Measurements from ENCODE around the gene TMEM200A.
"Not testable (repeated sequence)": the region's sequence is repeated elsewhere in the genome, so short reads cannot be mapped to it uniquely, and the experiment has no call there.

TMEM200A gene

GRCh38 chr6:130365166-130366106 lies at the start of gene TMEM200A:
TMEM200A (plus strand) TSS chr6:130366017; CDS start chr6:130440423, 74,406 bp downstream.
- peak in 2 of 4 experiments; percentile 19 for DNase-seq (ENCODE audit: low read depth in 4 of 4, low spot score in 1 of 4)

DNA sequence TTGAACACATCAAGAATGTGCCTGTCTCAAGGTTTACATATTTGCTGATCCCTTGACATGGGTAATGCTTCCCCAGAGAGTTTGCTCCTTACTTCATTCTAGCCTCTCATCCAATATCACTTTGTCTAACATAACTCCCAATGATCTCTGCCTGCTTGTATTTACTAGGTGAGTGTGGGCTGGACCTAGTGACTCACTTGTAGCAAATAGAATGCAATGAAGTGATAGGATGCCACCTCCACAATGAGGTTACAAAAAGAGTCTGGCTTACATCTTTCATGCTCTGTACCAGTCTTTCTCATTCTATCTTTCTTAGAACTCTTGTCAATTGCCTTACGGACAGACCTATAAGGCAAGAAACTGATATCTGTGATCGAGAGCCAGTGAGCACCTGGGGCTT lies 44.9 kb upstream of the TMEM200A start:
- no peak for DNase-seq (ENCODE audit: low read depth in 4 of 4, low spot score in 1 of 4)

DNA sequence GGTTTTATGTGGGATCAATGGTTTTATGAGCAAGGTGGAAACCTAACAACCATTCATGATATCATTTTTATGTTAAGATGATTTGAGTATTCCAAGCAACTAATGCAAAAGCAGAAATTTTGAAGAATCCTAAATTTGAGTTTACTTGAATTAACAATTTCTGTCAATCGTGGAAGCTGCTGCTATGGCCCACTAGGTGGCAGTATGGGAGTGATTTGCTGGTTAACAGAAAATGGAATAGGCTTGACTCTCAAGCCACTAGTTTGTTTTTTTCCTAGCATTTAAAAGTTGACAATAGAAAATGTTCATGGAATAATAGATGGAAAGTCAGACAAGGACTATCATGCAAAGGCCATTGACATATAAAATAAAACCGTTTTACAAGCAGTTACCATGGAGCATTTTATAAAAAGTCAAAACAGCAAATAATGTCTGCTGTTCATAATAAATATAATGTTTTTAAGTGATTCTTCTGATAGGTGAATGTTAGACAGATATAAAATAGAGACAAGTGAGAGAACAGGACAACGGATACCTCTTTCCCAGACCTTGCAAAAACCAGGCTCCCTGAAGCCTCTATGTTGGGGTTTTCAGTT lies 43.0 kb upstream of the TMEM200A start:
- peak; percentile 7 to 21 (median 11) for DNase-seq (ENCODE audit: low read depth in 4 of 4, low spot score in 1 of 4)

GRCh38 chr6:130324657-130325056 lies 41.2 kb upstream of the TMEM200A start:
- no peak for DNase-seq (ENCODE audit: low read depth in 4 of 4, low spot score in 1 of 4)

- DNase-seq (ENCODE audit: low read depth in 4 of 4, low spot score in 1 of 4), result no peak
Measured at GRCh38 chr6:130326496-130326895, 39.3 kb upstream of the TMEM200A start.

GRCh38 chr6:130337534-130337933 lies 28.3 kb upstream of the TMEM200A start:
- DNase-seq (ENCODE audit: low read depth in 4 of 4, low spot score in 1 of 4), result no peak

- not testable (repeated sequence) for DNase-seq (ENCODE audit: low read depth in 4 of 4, low spot score in 1 of 4)
Measured at GRCh38 chr6:130346324-130346723, 19.5 kb upstream of the TMEM200A start.

DNA sequence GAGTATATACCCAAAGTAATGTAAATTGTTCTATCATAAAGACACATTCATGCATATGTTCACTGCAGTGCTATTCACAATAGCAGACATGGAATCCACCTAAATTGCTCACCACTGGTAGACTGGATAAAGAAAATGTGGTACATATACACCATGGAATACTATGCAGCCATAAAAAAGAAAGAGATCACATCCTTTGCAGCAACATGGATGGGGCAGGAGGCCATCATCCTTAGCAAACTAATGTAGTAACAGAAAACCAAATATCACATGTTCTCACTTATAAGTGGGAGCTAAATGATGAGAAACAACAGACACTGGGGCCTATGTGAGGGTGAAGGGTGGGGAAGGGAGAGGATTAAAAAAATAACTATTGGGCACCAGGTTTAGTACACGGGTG lies 11.5 kb upstream of the TMEM200A start:
- DNase-seq (ENCODE audit: low read depth in 4 of 4, low spot score in 1 of 4), result no peak

- no peak for DNase-seq (ENCODE audit: low read depth in 4 of 4, low spot score in 1 of 4)
Measured at GRCh38 chr6:130355572-130355971, 10.2 kb upstream of the TMEM200A start.

- no peak for DNase-seq (ENCODE audit: low read depth in 4 of 4, low spot score in 1 of 4)
Measured at GRCh38 chr6:130357436-130357835, 8.4 kb upstream of the TMEM200A start.

DNA sequence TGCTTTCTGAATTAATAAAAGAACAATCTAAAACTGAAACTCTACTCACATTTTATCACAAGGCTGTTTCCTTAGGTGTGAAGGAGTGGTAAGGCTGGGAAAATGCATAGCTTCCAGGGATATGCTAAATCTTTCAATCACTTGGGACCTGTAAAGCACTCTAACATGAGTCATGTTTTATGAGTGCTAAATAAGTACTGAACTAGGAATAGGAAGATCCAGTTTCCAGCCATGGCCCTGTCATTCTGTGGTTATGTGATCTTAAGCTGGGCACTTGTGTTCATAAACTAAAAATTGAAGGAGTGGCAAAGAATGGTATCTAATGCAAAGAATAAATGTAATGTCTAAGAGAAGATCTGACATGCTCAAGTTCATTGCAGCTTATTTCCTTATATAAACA lies 6.1 kb upstream of the TMEM200A start:
- no peak for DNase-seq (ENCODE audit: low read depth in 4 of 4, low spot score in 1 of 4)

GRCh38 chr6:130362128-130362527 lies 3.7 kb upstream of the TMEM200A start:
- no peak for DNase-seq (ENCODE audit: low read depth in 4 of 4, low spot score in 1 of 4)

- no peak for DNase-seq (ENCODE audit: low read depth in 4 of 4, low spot score in 1 of 4)
Measured at GRCh38 chr6:130364224-130364780, 1.5 kb upstream of the TMEM200A start.

DNA sequence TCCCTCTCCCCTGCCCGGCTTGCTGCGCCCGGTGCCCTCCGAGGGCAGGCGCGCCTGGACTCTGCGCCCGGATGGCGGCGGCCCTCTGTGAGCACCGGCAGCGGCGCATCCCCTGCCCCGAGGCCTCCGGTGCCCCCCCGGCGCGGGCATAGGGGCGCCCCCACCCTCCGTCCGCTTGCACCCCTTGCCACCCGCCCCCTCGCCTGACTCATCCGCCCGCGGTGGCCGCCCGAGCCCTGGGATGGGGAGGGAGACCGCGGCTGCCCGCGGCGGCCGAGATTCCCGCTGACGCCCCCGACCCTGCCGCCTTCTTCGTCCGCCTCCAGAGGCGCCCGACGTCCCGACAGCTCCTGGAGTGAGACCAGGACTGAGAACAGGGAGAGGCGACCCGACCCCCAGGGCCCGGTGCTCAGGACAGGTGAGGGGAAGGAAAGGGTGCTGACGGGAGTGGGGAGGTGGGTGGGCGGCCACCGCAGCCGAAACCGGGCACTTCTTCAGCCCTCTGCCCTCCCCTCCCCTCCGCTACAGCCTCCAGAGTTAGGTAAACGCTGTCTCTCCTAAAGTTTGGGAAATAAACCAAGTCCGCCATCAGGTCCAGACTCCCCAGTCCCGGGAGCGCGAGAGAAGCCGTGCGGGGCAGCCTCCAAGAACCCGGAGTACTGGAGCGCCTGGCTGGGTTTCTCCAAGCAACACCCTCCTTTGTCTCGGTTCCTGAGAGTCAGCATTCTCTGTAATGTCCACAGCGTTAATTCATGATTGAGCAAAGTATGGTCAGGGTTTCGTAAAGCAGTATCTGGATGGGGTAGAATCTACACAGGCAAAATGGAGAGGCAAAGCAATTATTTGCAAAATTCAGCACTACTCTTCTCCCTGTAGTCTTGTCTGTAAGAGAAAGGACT lies 539 bp downstream of the TMEM200A start:
- DNase-seq (ENCODE audit: low read depth in 4 of 4, low spot score in 1 of 4), result no peak

GRCh38 chr6:130367767-130368166 lies 1.9 kb downstream of the TMEM200A start:
- no peak for DNase-seq (ENCODE audit: low read depth in 4 of 4, low spot score in 1 of 4)

- DNase-seq (ENCODE audit: low read depth in 4 of 4, low spot score in 1 of 4), result no peak
Measured at GRCh38 chr6:130368576-130368975, 2.8 kb downstream of the TMEM200A start.

DNA sequence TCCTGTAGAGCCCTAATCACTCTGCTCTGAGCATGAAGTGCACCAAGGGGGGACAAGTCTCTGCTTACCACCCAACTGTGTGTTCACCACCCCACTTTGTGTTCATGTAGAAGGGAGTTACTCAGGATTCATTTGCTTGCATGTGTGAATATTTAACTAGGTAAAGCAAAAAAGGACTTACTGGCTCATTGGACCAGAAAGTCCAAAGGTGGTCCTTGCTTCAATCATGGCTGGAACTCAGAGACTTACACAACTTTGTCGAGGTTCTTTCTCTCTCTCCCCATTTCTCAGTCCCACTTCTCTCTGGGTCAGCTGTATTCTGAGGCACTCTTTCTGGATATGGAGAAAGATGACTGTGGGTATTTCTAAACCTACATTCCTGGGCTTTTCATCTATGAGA lies 4.0 kb downstream of the TMEM200A start:
- DNase-seq (ENCODE audit: low read depth in 4 of 4, low spot score in 1 of 4), result no peak

GRCh38 chr6:130371921-130372420 lies 6.2 kb downstream of the TMEM200A start:
- DNase-seq (ENCODE audit: low read depth in 4 of 4, low spot score in 1 of 4), result no peak

- no peak for DNase-seq (ENCODE audit: low read depth in 4 of 4, low spot score in 1 of 4)
Measured at GRCh38 chr6:130372786-130373185, 7.0 kb downstream of the TMEM200A start.

DNA sequence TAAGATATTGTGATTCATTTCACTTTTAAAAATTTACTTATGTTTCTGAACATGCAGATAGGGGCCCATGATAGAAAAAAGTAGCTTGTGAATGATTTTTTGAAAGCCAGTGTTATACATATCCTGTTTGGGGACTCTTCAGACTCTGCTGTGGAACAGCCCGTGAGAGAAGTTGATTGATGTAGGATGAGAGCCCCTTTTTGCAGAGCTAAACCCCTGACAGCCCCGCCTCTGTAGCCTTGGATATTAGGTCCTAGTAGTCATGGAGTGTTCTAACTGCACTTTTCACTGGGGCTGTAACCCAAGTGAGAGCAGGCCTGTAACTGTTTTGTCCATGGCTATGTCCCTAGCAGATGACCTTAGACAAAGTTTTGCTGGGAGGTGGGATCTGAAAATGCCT lies 8.2 kb downstream of the TMEM200A start:
- DNase-seq (ENCODE audit: low read depth in 4 of 4, low spot score in 1 of 4), result no peak

GRCh38 chr6:130376936-130377335 lies 11.1 kb downstream of the TMEM200A start:
- DNase-seq (ENCODE audit: low read depth in 4 of 4, low spot score in 1 of 4), result no peak

All from stimulated activated CD4-positive, alpha-beta T cell treated with anti-CD3 and anti-CD28 coated beads, Interleukin-1b, Interleukin-23, amount 100 ng/mL, for 24 hours (primary cell).